Measurements from ENCODE around the gene MTHFD1L.

- TF ChIP-seq CTCF (IDR thresholded peaks at IDR 0.05), result no peak
- no peak for TF ChIP-seq POLR2A (IDR thresholded peaks at IDR 0.05)
Measured at GRCh38 chr6:150987855-150988464, 122.5 kb downstream of the MTHFD1L start.

Data from body of pancreas (tissue), 4 donors.